ENCODE results near the gene DNAJC10. TPM values are rescaled to one million over a fixed set of nuclear protein-coding genes. Genes with fewer than 3 reads are reported as not detected.

DNAJC10 gene
- total and polyA plus RNA-seq, 7 donors: 9.0 to 31.1 (median 25.8) TPM

- intact Hi-C loops (cut with DNase I): no loop called here
- no peak for DNase-seq
- Histone ChIP-seq H3K4me1 (no peaks in the 10 kb centered on the region), H3K27me3 (ENCODE audit: insufficient read depth in 3 of 3, low read length in 2 of 3) (no peaks in the 10 kb centered on the region), H3K36me3 (ENCODE audit: insufficient read depth in 1 of 2, low read depth in 1 of 2) (no peaks in the 10 kb centered on the region), H3K4me3 (no peak overlapping the region), H3K27ac (no peak overlapping the region), H3K9me3 (no peaks in the 10 kb centered on the region)
- TF ChIP-seq CTCF (IDR thresholded peaks at IDR 0.05): no peak
- 65 to 73% (median 66%) methylated on average over 3 of the region's 3 CpGs for whole genome bisulfite sequencing, 3 donors
- no peak for ATAC-seq
Measured at GRCh38 chr2:182810087-182810486, 94.0 kb downstream of the DNAJC10 start.

GRCh38 chr2:182814380-182814779 lies 98.3 kb downstream of the DNAJC10 start:
- Histone ChIP-seq H3K4me3 (no peak overlapping the region), H3K36me3 (ENCODE audit: insufficient read depth in 1 of 2, low read depth in 1 of 2) (no peaks in the 10 kb centered on the region), H3K9me3 (no peaks in the 10 kb centered on the region), H3K27me3 (ENCODE audit: insufficient read depth in 3 of 3, low read length in 2 of 3) (no peaks in the 10 kb centered on the region), H3K4me1 (no peaks in the 10 kb centered on the region), H3K27ac (no peak overlapping the region)
- intact Hi-C loops (cut with DNase I): no loop called here
- 78 to 86% (median 82%) methylated on average over 6 of the region's 6 CpGs for WGBS, 3 donors
- TF ChIP-seq CTCF (IDR thresholded peaks at IDR 0.05): no peak
- ATAC-seq (no peak), DNase-seq (no peak)

GRCh38 chr2:182814804-182815203 lies 98.7 kb downstream of the DNAJC10 start:
- H3K27me3 ChIP-seq (ENCODE audit: insufficient read depth in 3 of 3, low read length in 2 of 3): no peaks in the 10 kb centered on the region
- no peaks in the 10 kb centered on the region for H3K36me3 ChIP-seq (ENCODE audit: insufficient read depth in 1 of 2, low read depth in 1 of 2)
- no peak for TF ChIP-seq CTCF (IDR thresholded peaks at IDR 0.05)
- no peak overlapping the region for H3K4me3 ChIP-seq
- ATAC-seq: no peak
- H3K4me1 ChIP-seq: no peaks in the 10 kb centered on the region
- no peaks in the 10 kb centered on the region for H3K9me3 ChIP-seq
- 94 to 99% (median 97%) methylated on average over 3 of the region's 3 CpGs for WGBS, 3 donors
- intact Hi-C loops (cut with DNase I): no loop called here
- H3K27ac ChIP-seq: no peak overlapping the region
- DNase-seq: no peak

GRCh38 chr2:182816866-182817265 lies 100.8 kb downstream of the DNAJC10 start:
- TF ChIP-seq CTCF (IDR thresholded peaks at IDR 0.05): no peak
- no peaks in the 10 kb centered on the region for H3K9me3 ChIP-seq
- intact Hi-C loops (cut with DNase I): no loop called here
- ATAC-seq (no peak), DNase-seq (no peak)
- no peaks in the 10 kb centered on the region for H3K27me3 ChIP-seq (ENCODE audit: insufficient read depth in 3 of 3, low read length in 2 of 3)
- no peak overlapping the region for H3K27ac ChIP-seq
- no peaks in the 10 kb centered on the region for H3K4me1 ChIP-seq
- no peaks in the 10 kb centered on the region for H3K36me3 ChIP-seq (ENCODE audit: insufficient read depth in 1 of 2, low read depth in 1 of 2)
- no peak overlapping the region for H3K4me3 ChIP-seq

GRCh38 chr2:182817558-182817957 lies 101.5 kb downstream of the DNAJC10 start:
- WGBS, 3 donors: 53 to 69% (median 63%) methylated on average over 2 of the region's 2 CpGs
- no peaks in the 10 kb centered on the region for H3K9me3 ChIP-seq
- no peak for DNase-seq

More at GRCh38 chr2:182817558-182817957, 101.5 kb downstream of the DNAJC10 start:
- no peak overlapping the region for H3K4me3 ChIP-seq
- ATAC-seq: no peak
- intact Hi-C loops (cut with DNase I): no loop called here
- TF ChIP-seq CTCF (IDR thresholded peaks at IDR 0.05): no peak
- no peaks in the 10 kb centered on the region for H3K27me3 ChIP-seq (ENCODE audit: insufficient read depth in 3 of 3, low read length in 2 of 3)
- H3K4me1 ChIP-seq: no peaks in the 10 kb centered on the region
- no peak overlapping the region for H3K27ac ChIP-seq
- H3K36me3 ChIP-seq (ENCODE audit: insufficient read depth in 1 of 2, low read depth in 1 of 2): no peaks in the 10 kb centered on the region
